IPS DF 4.7 (cell line): ENCODE measurements around the gene HIPK1.
"Not testable (repeated sequence)": the region's sequence is repeated elsewhere in the genome, so short reads cannot be mapped to it uniquely, and the experiment has no call there.

ENCODE experiments used
- DNase-seq: peaks from one replicate; pipeline ENCODE4 v3.0.0-alpha.2; 2013; ENCODE audit warnings: low spot score; ENCODE audit errors: extremely low read depth

HIPK1 gene

GRCh38 chr1:113943028-113943811 is 14.1 kb downstream of the HIPK1 start:
- DNase-seq, result no peak

- DNase-seq, result no peak
These were observed 16.2 kb downstream of the HIPK1 start for GRCh38 chr1:113945329-113945728.

DNA sequence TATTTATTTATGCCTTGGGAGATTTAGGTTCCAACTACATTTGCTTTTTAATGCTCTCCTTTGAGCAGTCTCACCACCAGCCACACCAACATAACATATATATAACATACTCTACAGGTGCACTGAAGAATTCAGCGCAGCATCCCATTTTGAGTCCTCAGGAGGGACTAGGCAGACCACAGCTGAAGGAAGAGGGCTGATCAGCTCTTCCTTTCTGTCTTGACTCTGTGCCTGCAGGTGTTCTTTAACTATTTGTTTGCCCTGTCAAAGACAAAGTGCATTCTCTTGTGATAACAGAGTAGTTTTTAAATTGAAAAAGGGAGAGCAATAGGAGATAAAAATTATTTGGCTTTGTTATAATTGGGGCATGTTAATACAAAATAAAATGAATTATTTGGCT is 17.0 kb downstream of the HIPK1 start:
- no peak for DNase-seq

DNA sequence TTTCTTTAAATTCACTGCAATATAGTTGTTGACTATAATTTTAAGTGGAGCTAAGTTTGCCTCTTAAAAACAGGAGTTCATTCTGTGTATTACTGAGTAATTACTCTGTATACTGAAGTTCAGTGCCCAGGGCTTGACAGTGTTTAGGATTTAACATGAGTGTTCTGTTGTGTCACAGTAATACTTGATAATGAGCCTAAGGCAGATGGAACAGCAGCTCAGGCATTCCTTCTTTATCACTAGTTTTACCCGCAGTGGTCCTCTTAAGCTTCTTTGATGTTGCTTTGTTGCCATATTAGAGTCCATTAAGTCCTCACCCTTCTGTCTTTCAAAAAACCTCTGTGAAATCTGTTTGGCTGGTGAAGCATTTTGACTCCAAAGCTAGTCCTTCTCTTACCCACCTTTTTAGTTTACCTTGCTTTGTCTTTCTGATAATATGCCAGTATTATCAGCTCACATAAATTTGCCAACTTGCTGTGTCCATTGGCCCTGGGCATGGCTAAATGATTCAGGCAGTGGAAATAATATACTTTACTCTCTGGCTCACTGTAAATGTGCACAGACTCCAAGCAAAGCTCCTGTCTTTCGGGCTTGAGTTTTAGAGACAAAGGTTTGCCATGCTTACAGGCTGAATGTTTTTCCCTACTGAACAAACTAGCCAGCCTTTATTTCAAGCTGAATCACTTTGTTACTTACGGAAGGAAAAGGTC is 17.7 kb downstream of the HIPK1 start:
- no peak for DNase-seq

- DNase-seq, result no peak
These were observed 18.4 kb downstream of the HIPK1 start for GRCh38 chr1:113947388-113948107.

- DNase-seq, result not testable (repeated sequence)
These were observed 19.0 kb downstream of the HIPK1 start for GRCh38 chr1:113948151-113948550.

DNA sequence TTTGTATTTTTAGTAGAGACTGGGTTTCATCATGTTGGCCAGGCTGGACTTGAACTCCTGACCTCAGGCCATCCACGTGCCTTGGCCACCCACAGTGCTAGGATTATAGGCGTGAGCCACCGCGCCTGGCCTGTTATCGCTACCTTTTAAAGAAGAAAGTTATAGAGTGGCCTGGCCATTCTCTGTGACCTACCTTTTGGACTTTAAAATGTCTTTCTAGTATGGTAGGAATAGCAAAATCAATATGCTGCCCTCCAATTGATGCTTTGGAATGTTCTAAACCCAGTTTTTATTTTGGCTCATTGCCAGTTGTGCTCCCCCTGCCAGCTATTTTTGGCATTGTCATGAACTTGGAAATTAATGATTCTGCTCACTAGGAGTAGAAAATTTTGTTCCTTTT is 19.9 kb downstream of the HIPK1 start:
- DNase-seq, result no peak

DNA sequence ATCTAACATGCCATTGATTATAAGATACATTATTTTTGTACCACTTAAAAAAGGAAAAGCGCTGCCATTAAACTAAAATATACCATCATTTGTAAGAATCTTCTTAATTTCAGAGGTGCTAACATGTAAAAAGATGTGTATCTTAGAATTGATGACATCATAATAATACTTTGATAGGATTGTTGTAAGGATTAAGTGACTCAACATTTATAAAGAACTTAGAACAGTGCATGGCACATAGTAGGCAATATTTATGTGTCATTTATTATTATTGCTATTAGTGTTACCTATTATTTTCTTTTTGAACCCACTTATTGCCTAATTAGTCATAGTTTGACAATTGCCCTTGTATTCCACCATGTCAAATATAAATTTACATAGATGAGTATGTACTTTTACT is 21.8 kb downstream of the HIPK1 start:
- no peak for DNase-seq

GRCh38 chr1:113951719-113952118 is 22.6 kb downstream of the HIPK1 start:
- no peak for DNase-seq

- no peak for DNase-seq
These were observed 28.9 kb downstream of the HIPK1 start for GRCh38 chr1:113957984-113958383.

- DNase-seq, result no peak
These were observed 29.6 kb downstream of the HIPK1 start for GRCh38 chr1:113958691-113959090.

GRCh38 chr1:113963281-113963906 is 34.3 kb downstream of the HIPK1 start:
- no peak for DNase-seq

GRCh38 chr1:113965703-113966412 is 36.7 kb downstream of the HIPK1 start:
- no peak for DNase-seq

- DNase-seq, result no peak
These were observed 43.8 kb downstream of the HIPK1 start for GRCh38 chr1:113972954-113973353.

DNA sequence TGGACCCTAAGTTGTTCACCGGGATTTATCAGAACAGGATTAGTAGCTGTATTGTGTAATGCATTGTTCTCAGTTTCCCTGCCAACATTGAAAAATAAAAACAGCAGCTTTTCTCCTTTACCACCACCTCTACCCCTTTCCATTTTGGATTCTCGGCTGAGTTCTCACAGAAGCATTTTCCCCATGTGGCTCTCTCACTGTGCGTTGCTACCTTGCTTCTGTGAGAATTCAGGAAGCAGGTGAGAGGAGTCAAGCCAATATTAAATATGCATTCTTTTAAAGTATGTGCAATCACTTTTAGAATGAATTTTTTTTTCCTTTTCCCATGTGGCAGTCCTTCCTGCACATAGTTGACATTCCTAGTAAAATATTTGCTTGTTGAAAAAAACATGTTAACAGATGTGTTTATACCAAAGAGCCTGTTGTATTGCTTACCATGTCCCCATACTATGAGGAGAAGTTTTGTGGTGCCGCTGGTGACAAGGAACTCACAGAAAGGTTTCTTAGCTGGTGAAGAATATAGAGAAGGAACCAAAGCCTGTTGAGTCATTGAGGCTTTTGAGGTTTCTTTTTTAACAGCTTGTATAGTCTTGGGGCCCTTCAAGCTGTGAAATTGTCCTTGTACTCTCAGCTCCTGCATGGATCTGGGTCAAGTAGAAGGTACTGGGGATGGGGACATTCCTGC is 46.2 kb downstream of the HIPK1 start:
- DNase-seq, result no peak

DNA sequence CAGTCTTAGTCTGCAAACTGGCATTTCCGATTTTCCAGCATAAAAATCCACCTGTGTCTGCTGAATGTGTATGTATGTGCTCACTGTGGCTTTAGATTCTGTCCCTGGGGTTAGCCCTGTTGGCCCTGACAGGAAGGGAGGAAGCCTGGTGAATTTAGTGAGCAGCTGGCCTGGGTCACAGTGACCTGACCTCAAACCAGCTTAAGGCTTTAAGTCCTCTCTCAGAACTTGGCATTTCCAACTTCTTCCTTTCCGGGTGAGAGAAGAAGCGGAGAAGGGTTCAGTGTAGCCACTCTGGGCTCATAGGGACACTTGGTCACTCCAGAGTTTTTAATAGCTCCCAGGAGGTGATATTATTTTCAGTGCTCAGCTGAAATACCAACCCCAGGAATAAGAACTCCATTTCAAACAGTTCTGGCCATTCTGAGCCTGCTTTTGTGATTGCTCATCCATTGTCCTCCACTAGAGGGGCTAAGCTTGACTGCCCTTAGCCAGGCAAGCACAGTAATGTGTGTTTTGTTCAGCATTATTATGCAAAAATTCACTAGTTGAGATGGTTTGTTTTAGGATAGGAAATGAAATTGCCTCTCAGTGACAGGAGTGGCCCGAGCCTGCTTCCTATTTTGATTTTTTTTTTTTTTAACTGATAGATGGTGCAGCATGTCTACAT is 47.6 kb downstream of the HIPK1 start:
- DNase-seq, result peak; percentile 46

GRCh38 chr1:113977906-113978305 is 48.8 kb downstream of the HIPK1 start:
- no peak for DNase-seq

GRCh38 chr1:113978863-113979702 is 50.0 kb downstream of the HIPK1 start, which contains the start of gene OLFML3:
TSS of gene OLFML3 (plus strand) at chr1:113979474. CDS start at chr1:113979517, 43 bp downstream.
- DNase-seq, result peak; percentile 82

GRCh38 chr1:113980110-113980509 is 51.0 kb downstream of the HIPK1 start:
- no peak for DNase-seq
